SK-N-SH treated with all-trans-retinoic acid at 6 μM for 48 hours (cell line): ENCODE results near the gene LAMA2.

Experiments used
- ATAC-seq: fragments of 200-7000 bp; cut with Tn5 transposase; 3 replicates; pipeline ENCODE4 v1.9.1; 2020; ENCODE audit warnings: mild to moderate bottlenecking, moderate library complexity
- ARNTL ChIP-seq: fragments of 450-650 bp; formaldehyde crosslinking; IDR thresholded peaks from 2 replicates; pipeline ENCODE4 v1.5.0; 2020; ENCODE audit warnings: low read depth, mild to moderate bottlenecking, moderate library complexity, borderline replicate concordance
- CSDC2 ChIP-seq: fragments of 250-450 bp; sonication (Bioruptor Pico); IDR thresholded peaks from 2 replicates; pipeline ENCODE4 v1.5.0; 2020; ENCODE audit warnings: mild to moderate bottlenecking, moderate library complexity
- ESRRG ChIP-seq: fragments of 250-450 bp; sonication (Bioruptor Pico); IDR thresholded peaks from 2 replicates; pipeline ENCODE4 v1.6.1; 2021; ENCODE audit warnings: mild to moderate bottlenecking
- GLIS3 ChIP-seq: fragments of 250-450 bp; sonication (Bioruptor Pico); IDR thresholded peaks from 2 replicates; pipeline ENCODE4 v1.5.0; 2020; ENCODE audit warnings: mild to moderate bottlenecking, moderate library complexity
- OSR1 ChIP-seq: fragments of 250-450 bp; sonication (Bioruptor Pico); IDR thresholded peaks from 2 replicates; pipeline ENCODE4 v1.8.0; 2022; ENCODE audit warnings: moderate library complexity, mild to moderate bottlenecking, inconsistent platforms
- PPARA ChIP-seq: fragments of 250-450 bp; sonication (Bioruptor Pico); IDR thresholded peaks from 2 replicates; pipeline ENCODE4 v1.5.0; 2020; ENCODE audit warnings: mild to moderate bottlenecking, borderline replicate concordance
- RARB ChIP-seq: fragments of 250-450 bp; sonication (Bioruptor Pico); IDR thresholded peaks from 2 replicates; pipeline ENCODE4 v1.8.0; 2021; ENCODE audit warnings: mild to moderate bottlenecking, moderate library complexity
- SNAI2 ChIP-seq: fragments of 250-450 bp; sonication (Bioruptor Pico); IDR thresholded peaks from 2 replicates; pipeline ENCODE4 v1.5.0; 2020; ENCODE audit warnings: mild to moderate bottlenecking, moderate library complexity
- TCF4 ChIP-seq: fragments of 250-450 bp; sonication (Bioruptor Pico); IDR thresholded peaks from 2 replicates; pipeline ENCODE4 v1.8.0; 2021; ENCODE audit warnings: mild to moderate bottlenecking, moderate library complexity, borderline replicate concordance
- ZC3H10 ChIP-seq: fragments of 250-450 bp; sonication (Bioruptor Pico); IDR thresholded peaks from 2 replicates; pipeline ENCODE4 v1.5.1; 2021; ENCODE audit warnings: mild to moderate bottlenecking, moderate library complexity
- ZFP3 ChIP-seq: fragments of 250-450 bp; sonication (Bioruptor Pico); IDR thresholded peaks from 2 replicates; pipeline ENCODE4 v1.5.0; 2020; ENCODE audit warnings: mild to moderate bottlenecking, moderate library complexity
- ZFP30 ChIP-seq: fragments of 450-650 bp; formaldehyde crosslinking; IDR thresholded peaks from 2 replicates; pipeline ENCODE4 v1.5.0; 2022; ENCODE audit warnings: mild to moderate bottlenecking, moderate library complexity
- ZNF565 ChIP-seq: fragments of 450-650 bp; formaldehyde crosslinking; conservative IDR thresholded peaks from 2 replicates; pipeline ENCODE4 v1.5.0; 2020; ENCODE audit warnings: low read depth, mild to moderate bottlenecking, moderate library complexity
- ZNF8 ChIP-seq: fragments of 450-650 bp; formaldehyde crosslinking; IDR thresholded peaks from 2 replicates; pipeline ENCODE4 v1.5.0; 2020; ENCODE audit warnings: mild to moderate bottlenecking, moderate library complexity
- TF ChIP-seq, protein P1 (sequence below): fragments of 250-450 bp; sonication (Bioruptor Pico); IDR thresholded peaks from 2 replicates; pipeline ENCODE4 v1.5.0; 2020; ENCODE audit warnings: mild to moderate bottlenecking, moderate library complexity
- TF ChIP-seq, protein P2 (sequence below): fragments of 250-450 bp; sonication (Bioruptor Pico); IDR thresholded peaks from 2 replicates; pipeline ENCODE4 v1.8.0; 2021; ENCODE audit warnings: low read depth, mild to moderate bottlenecking, moderate library complexity, borderline replicate concordance
- TF ChIP-seq, protein P3 (sequence below): fragments of 250-450 bp; sonication (Bioruptor Pico); IDR thresholded peaks from 2 replicates; pipeline ENCODE4 v1.5.1; 2021; ENCODE audit warnings: mild to moderate bottlenecking, moderate library complexity
- TF ChIP-seq, protein P4 (sequence below): fragments of 250-450 bp; sonication (Bioruptor Pico); IDR thresholded peaks from 2 replicates; pipeline ENCODE4 v1.8.0; 2020; ENCODE audit warnings: mild to moderate bottlenecking, moderate library complexity, borderline replicate concordance

LAMA2 gene

DNA sequence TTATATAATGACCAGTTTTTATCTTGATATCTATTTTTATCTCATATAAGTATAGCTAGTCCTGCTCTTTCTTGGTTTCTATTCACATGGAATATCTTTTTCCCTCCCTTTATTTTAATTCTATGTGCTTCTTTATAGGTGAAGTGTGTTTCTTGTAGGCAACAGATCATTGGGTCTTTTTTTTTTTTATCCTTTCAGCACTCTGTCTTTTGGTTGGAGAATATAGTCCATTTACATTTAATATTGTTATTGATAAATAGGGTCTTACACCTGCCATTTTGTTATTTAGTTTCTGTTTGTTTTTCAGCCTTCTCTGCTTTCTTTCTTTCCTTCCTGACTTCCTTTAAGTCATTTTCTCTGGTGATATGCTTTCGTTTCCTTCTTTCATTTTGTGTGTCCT is 22.2 kb upstream of the LAMA2 start:
- no peak for TF ChIP-seq ZNF565 (CRISPR knock-in tag)
- no peak for ATAC-seq

DNA sequence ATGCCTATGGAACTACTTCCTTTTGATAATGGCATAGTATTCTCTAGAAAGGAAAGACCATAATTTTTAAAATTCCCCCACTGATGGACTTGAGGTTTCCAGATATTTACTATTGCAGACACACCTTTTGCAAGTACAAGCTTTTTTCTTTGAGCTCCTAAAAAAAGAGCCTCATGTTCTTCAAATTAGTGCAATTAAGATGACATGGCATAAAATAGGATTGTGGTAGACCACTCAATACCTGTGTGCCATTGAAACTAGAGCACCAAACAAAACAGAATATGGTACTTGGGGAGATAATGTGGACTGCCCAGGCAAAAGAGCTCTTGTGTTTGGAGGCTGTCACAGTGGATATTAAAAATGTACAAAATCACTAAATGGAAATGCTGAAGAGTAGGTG is 19.0 kb upstream of the LAMA2 start:
- TF ChIP-seq, protein P1, sequence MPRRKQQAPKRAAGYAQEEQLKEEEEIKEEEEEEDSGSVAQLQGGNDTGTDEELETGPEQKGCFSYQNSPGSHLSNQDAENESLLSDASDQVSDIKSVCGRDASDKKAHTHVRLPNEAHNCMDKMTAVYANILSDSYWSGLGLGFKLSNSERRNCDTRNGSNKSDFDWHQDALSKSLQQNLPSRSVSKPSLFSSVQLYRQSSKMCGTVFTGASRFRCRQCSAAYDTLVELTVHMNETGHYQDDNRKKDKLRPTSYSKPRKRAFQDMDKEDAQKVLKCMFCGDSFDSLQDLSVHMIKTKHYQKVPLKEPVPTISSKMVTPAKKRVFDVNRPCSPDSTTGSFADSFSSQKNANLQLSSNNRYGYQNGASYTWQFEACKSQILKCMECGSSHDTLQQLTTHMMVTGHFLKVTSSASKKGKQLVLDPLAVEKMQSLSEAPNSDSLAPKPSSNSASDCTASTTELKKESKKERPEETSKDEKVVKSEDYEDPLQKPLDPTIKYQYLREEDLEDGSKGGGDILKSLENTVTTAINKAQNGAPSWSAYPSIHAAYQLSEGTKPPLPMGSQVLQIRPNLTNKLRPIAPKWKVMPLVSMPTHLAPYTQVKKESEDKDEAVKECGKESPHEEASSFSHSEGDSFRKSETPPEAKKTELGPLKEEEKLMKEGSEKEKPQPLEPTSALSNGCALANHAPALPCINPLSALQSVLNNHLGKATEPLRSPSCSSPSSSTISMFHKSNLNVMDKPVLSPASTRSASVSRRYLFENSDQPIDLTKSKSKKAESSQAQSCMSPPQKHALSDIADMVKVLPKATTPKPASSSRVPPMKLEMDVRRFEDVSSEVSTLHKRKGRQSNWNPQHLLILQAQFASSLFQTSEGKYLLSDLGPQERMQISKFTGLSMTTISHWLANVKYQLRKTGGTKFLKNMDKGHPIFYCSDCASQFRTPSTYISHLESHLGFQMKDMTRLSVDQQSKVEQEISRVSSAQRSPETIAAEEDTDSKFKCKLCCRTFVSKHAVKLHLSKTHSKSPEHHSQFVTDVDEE = no peak
- TF ChIP-seq ZC3H10 (CRISPR knock-in tag) (no peak), CSDC2 (CRISPR knock-in tag) (no peak), TCF4 (CRISPR knock-in tag) (no peak)
- TF ChIP-seq, protein P2, sequence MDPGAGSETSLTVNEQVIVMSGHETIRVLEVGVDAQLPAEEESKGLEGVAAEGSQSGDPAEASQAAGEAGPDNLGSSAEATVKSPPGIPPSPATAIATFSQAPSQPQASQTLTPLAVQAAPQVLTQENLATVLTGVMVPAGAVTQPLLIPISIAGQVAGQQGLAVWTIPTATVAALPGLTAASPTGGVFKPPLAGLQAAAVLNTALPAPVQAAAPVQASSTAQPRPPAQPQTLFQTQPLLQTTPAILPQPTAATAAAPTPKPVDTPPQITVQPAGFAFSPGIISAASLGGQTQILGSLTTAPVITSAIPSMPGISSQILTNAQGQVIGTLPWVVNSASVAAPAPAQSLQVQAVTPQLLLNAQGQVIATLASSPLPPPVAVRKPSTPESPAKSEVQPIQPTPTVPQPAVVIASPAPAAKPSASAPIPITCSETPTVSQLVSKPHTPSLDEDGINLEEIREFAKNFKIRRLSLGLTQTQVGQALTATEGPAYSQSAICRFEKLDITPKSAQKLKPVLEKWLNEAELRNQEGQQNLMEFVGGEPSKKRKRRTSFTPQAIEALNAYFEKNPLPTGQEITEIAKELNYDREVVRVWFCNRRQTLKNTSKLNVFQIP (CRISPR knock-in tag) = no peak
- no peak for ATAC-seq

DNA sequence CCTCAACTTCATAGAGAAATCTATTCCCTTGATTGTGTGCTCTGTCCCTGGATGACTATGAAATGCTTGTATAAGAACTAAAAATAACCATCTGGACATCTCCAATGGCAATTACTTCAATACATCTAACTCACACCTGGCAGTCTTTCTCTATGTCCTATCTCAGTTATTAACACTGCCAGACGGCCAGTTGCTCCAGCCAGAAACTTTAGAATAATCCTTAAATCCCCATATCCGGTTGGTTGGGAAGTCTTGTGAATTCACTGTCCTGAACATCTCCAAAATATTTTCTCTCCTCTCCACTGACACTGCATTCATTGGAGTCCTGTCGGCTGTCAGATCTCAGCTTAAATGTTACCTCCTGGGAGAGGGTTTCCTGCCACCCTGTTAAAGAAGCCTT is 12.2 kb upstream of the LAMA2 start:
- no peak for ATAC-seq
- TF ChIP-seq ZFP3 = no peak
- TF ChIP-seq CSDC2 (CRISPR knock-in tag) = no peak
- TF ChIP-seq, protein P1 = no peak

DNA sequence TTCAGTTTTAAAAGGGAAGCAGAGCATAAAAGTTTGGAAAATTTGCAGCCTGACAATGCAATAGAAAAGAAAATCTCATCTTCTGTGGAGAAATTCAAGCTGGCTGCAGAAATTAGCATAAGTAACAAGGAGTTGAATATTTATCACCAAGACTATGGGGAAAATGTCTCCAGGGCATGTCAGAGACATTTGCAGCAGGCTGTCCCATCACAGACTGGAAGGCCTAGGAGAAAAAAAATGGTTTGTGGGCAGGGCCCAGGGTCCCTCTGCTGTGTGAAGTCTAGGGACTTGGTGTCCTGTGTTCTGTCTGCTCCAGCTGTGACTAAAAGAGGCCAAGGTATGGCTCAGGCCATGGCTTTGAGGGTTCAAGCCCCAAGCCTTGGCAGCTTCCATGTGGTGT is 8.1 kb upstream of the LAMA2 start:
- no peak for ATAC-seq
- TF ChIP-seq, protein P1 = no peak
- TF ChIP-seq, protein P3, sequence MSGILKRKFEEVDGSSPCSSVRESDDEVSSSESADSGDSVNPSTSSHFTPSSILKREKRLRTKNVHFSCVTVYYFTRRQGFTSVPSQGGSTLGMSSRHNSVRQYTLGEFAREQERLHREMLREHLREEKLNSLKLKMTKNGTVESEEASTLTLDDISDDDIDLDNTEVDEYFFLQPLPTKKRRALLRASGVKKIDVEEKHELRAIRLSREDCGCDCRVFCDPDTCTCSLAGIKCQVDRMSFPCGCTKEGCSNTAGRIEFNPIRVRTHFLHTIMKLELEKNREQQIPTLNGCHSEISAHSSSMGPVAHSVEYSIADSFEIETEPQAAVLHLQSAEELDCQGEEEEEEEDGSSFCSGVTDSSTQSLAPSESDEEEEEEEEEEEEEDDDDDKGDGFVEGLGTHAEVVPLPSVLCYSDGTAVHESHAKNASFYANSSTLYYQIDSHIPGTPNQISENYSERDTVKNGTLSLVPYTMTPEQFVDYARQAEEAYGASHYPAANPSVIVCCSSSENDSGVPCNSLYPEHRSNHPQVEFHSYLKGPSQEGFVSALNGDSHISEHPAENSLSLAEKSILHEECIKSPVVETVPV (CRISPR knock-in tag) = no peak
- TF ChIP-seq ZFP30 (CRISPR knock-in tag) (no peak), SNAI2 (no peak), RARB (CRISPR knock-in tag) (no peak), PPARA (CRISPR knock-in tag) (no peak), ARNTL (CRISPR knock-in tag) (no peak), GLIS3 (CRISPR knock-in tag) (no peak), ESRRG (CRISPR knock-in tag) (no peak), ZNF565 (CRISPR knock-in tag) (no peak), ZNF8 (CRISPR knock-in tag) (no peak), TCF4 (CRISPR knock-in tag) (no peak), ZFP3 (no peak), CSDC2 (CRISPR knock-in tag) (no peak), OSR1 (CRISPR knock-in tag) (no peak), ZC3H10 (CRISPR knock-in tag) (no peak)
- TF ChIP-seq, protein P4, sequence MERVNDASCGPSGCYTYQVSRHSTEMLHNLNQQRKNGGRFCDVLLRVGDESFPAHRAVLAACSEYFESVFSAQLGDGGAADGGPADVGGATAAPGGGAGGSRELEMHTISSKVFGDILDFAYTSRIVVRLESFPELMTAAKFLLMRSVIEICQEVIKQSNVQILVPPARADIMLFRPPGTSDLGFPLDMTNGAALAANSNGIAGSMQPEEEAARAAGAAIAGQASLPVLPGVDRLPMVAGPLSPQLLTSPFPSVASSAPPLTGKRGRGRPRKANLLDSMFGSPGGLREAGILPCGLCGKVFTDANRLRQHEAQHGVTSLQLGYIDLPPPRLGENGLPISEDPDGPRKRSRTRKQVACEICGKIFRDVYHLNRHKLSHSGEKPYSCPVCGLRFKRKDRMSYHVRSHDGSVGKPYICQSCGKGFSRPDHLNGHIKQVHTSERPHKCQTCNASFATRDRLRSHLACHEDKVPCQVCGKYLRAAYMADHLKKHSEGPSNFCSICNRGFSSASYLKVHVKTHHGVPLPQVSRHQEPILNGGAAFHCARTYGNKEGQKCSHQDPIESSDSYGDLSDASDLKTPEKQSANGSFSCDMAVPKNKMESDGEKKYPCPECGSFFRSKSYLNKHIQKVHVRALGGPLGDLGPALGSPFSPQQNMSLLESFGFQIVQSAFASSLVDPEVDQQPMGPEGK (CRISPR knock-in tag) = no peak
- TF ChIP-seq, protein P2 (CRISPR knock-in tag) = no peak
